ENCODE data around the gene PRG2. TPM values are rescaled to one million over a fixed set of nuclear protein-coding genes. Genes with fewer than 3 reads are reported as not detected.
A peak's percentile ranks its signal among the peaks of the same experiment; 100 is the strongest.
"Not testable (repeated sequence)": the region's sequence is repeated elsewhere in the genome, so short reads cannot be mapped to it uniquely, and the experiment has no call there.

Gene PRG2
- total RNA-seq, 2 donors from 2014 or later: 0.55 to 0.92 TPM

GRCh38 chr11:57410287-57410686 is 19.8 kb upstream of the PRG2 start:
- H3K27me3 Mint-ChIP-seq: no peaks in the 10 kb centered on the region
- peaks cover 23% of the 10 kb centered on the region for H3K4me1 Mint-ChIP-seq
- H3K36me3 Mint-ChIP-seq (ENCODE audit: low read depth): peaks cover 20% of the 10 kb centered on the region
- H3K4me3 Mint-ChIP-seq: no peak overlapping the region
- H3K27ac Mint-ChIP-seq: peak overlapping the region; percentile 21
- ATAC-seq: no peak
- no peak for DNase-seq
- no peaks in the 10 kb centered on the region for H3K9me3 ChIP-seq (ENCODE audit: control insufficient read depth, low read length, poor library complexity, severe bottlenecking)

GRCh38 chr11:57409321-57410100 is 19.1 kb upstream of the PRG2 start:
- no peak for ATAC-seq
- Mint-ChIP-seq H3K4me1 (peaks cover 20% of the 10 kb centered on the region), H3K4me3 (no peak overlapping the region), H3K27me3 (no peaks in the 10 kb centered on the region), H3K36me3 (ENCODE audit: low read depth) (peaks cover 18% of the 10 kb centered on the region), H3K27ac (peak overlapping the region; percentile 21)
- DNase-seq: no peak
- H3K9me3 ChIP-seq (ENCODE audit: control insufficient read depth, low read length, poor library complexity, severe bottlenecking): no peaks in the 10 kb centered on the region

- Mint-ChIP-seq H3K36me3 (ENCODE audit: low read depth) (peaks cover 15% of the 10 kb centered on the region), H3K27ac (no peak overlapping the region), H3K4me3 (no peak overlapping the region), H3K27me3 (no peaks in the 10 kb centered on the region), H3K4me1 (peaks cover 18% of the 10 kb centered on the region)
- DNase-seq (no peak), ATAC-seq (no peak)
- H3K9me3 ChIP-seq (ENCODE audit: control insufficient read depth, low read length, poor library complexity, severe bottlenecking): no peaks in the 10 kb centered on the region
Observed at GRCh38 chr11:57408771-57409170, 18.3 kb upstream of the PRG2 start.

GRCh38 chr11:57407941-57408475 is 17.6 kb upstream of the PRG2 start:
- H3K4me3 Mint-ChIP-seq: no peak overlapping the region
- H3K27ac Mint-ChIP-seq: no peak overlapping the region
- H3K9me3 ChIP-seq (ENCODE audit: control insufficient read depth, low read length, poor library complexity, severe bottlenecking): no peaks in the 10 kb centered on the region
- ATAC-seq (no peak), DNase-seq (no peak)
- H3K27me3 Mint-ChIP-seq: no peaks in the 10 kb centered on the region
- peaks cover 8% of the 10 kb centered on the region for H3K36me3 Mint-ChIP-seq (ENCODE audit: low read depth)
- peaks cover 13% of the 10 kb centered on the region for H3K4me1 Mint-ChIP-seq

- Mint-ChIP-seq H3K27me3 (no peaks in the 10 kb centered on the region), H3K4me3 (no peak overlapping the region), H3K27ac (peak overlapping the region; percentile 57), H3K36me3 (ENCODE audit: low read depth) (peaks cover 8% of the 10 kb centered on the region), H3K4me1 (peaks cover 13% of the 10 kb centered on the region)
- no peaks in the 10 kb centered on the region for H3K9me3 ChIP-seq (ENCODE audit: control insufficient read depth, low read length, poor library complexity, severe bottlenecking)
- ATAC-seq: no peak
- no peak for DNase-seq
Observed at GRCh38 chr11:57407010-57407920, 16.8 kb upstream of the PRG2 start.

- Mint-ChIP-seq H3K4me3 (no peak overlapping the region), H3K36me3 (ENCODE audit: low read depth) (peaks cover 8% of the 10 kb centered on the region), H3K27ac (peak overlapping the region; percentile 57), H3K27me3 (no peaks in the 10 kb centered on the region), H3K4me1 (peaks cover 13% of the 10 kb centered on the region)
- DNase-seq: no peak
- no peaks in the 10 kb centered on the region for H3K9me3 ChIP-seq (ENCODE audit: control insufficient read depth, low read length, poor library complexity, severe bottlenecking)
- peak; percentile 16 for ATAC-seq
Observed at GRCh38 chr11:57406337-57406904, 16.0 kb upstream of the PRG2 start.

- Mint-ChIP-seq H3K27me3 (no peaks in the 10 kb centered on the region), H3K4me3 (no peak overlapping the region), H3K36me3 (ENCODE audit: low read depth) (peaks cover 5% of the 10 kb centered on the region), H3K4me1 (peaks cover 13% of the 10 kb centered on the region), H3K27ac (peak overlapping the region; percentile 54)
- H3K9me3 ChIP-seq (ENCODE audit: control insufficient read depth, low read length, poor library complexity, severe bottlenecking): no peaks in the 10 kb centered on the region
- no peak for DNase-seq
- no peak for ATAC-seq
Observed at GRCh38 chr11:57405271-57405860, 14.9 kb upstream of the PRG2 start.

GRCh38 chr11:57403802-57404147 is 13.3 kb upstream of the PRG2 start:
- no peak overlapping the region for H3K27ac Mint-ChIP-seq
- H3K4me3 Mint-ChIP-seq: no peak overlapping the region
- H3K4me1 Mint-ChIP-seq: peaks cover 13% of the 10 kb centered on the region
- no peaks in the 10 kb centered on the region for H3K27me3 Mint-ChIP-seq
- peaks cover 3% of the 10 kb centered on the region for H3K36me3 Mint-ChIP-seq (ENCODE audit: low read depth)
- H3K9me3 ChIP-seq (ENCODE audit: control insufficient read depth, low read length, poor library complexity, severe bottlenecking): no peaks in the 10 kb centered on the region
- ATAC-seq (no peak), DNase-seq (no peak)

- not testable (repeated sequence) for ATAC-seq; H3K4me3 Mint-ChIP-seq; H3K9me3 ChIP-seq (ENCODE audit: control insufficient read depth, low read length, poor library complexity, severe bottlenecking); H3K27ac Mint-ChIP-seq; H3K36me3 Mint-ChIP-seq (ENCODE audit: low read depth); H3K27me3 Mint-ChIP-seq; DNase-seq
- H3K4me1 Mint-ChIP-seq: peaks cover 13% of the 10 kb centered on the region
Observed at GRCh38 chr11:57403003-57403801, 12.8 kb upstream of the PRG2 start.

- H3K9me3 ChIP-seq (ENCODE audit: control insufficient read depth, low read length, poor library complexity, severe bottlenecking): no peaks in the 10 kb centered on the region
- DNase-seq (no peak), ATAC-seq (no peak)
- no peaks in the 10 kb centered on the region for H3K27me3 Mint-ChIP-seq
- no peak overlapping the region for H3K4me3 Mint-ChIP-seq
- peaks cover 10% of the 10 kb centered on the region for H3K4me1 Mint-ChIP-seq
- H3K36me3 Mint-ChIP-seq (ENCODE audit: low read depth): no peaks in the 10 kb centered on the region
- H3K27ac Mint-ChIP-seq: no peak overlapping the region
Observed at GRCh38 chr11:57402188-57403002, 11.9 kb upstream of the PRG2 start.

- no peaks in the 10 kb centered on the region for H3K36me3 Mint-ChIP-seq (ENCODE audit: low read depth)
- DNase-seq: no peak
- H3K4me3 Mint-ChIP-seq: no peak overlapping the region
- H3K9me3 ChIP-seq (ENCODE audit: control insufficient read depth, low read length, poor library complexity, severe bottlenecking): no peaks in the 10 kb centered on the region
- no peaks in the 10 kb centered on the region for H3K4me1 Mint-ChIP-seq
- no peak overlapping the region for H3K27ac Mint-ChIP-seq
- H3K27me3 Mint-ChIP-seq: no peaks in the 10 kb centered on the region
- no peak for ATAC-seq
Observed at GRCh38 chr11:57399972-57400578, 9.6 kb upstream of the PRG2 start.

All from T-helper 17 cell (primary cell).